GM23248 (cell line): ENCODE data around the gene PRKCE. TPM values are rescaled to one million over a fixed set of nuclear protein-coding genes. Genes with fewer than 3 reads are reported as not detected.

Experiments used
- DNase-seq: peaks from one replicate; pipeline ENCODE4 v3.0.0-alpha.2; 2015
- H2AFZ ChIP-seq: fragments of 200-600 bp; sonication (generic); 2 replicates; pipeline ENCODE4 v1.6.1; 2016; ENCODE audit warnings: antibody characterized with exemption
- H3F3A ChIP-seq: fragments of 200-600 bp; sonication (generic); 2 replicates; pipeline ENCODE4 v1.6.1; 2016; ENCODE audit warnings: mild to moderate bottlenecking, antibody characterized with exemption, mixed run types; ENCODE audit not compliant: insufficient read depth
- H3K27ac ChIP-seq: fragments of 200-600 bp; sonication (generic); 2 replicates; pipeline ENCODE4 v1.5.1; 2016; ENCODE audit warnings: mild to moderate bottlenecking
- H3K27me3 ChIP-seq: fragments of 200-600 bp; sonication (generic); replicated peaks from 2 replicates; pipeline ENCODE4 v1.6.1; 2016; ENCODE audit warnings: mild to moderate bottlenecking; ENCODE audit not compliant: insufficient read depth
- H3K36me3 ChIP-seq: fragments of 200-600 bp; sonication (generic); 2 replicates; pipeline ENCODE4 v1.6.1; 2016; ENCODE audit warnings: low read depth, mild to moderate bottlenecking
- H3K4me1 ChIP-seq: fragments of 200-600 bp; sonication (generic); 2 replicates; pipeline ENCODE4 v1.6.1; 2016; ENCODE audit warnings: mild to moderate bottlenecking; ENCODE audit not compliant: insufficient read depth
- H3K4me2 ChIP-seq: fragments of 200-600 bp; sonication (generic); one replicate; pipeline ENCODE4 v1.6.1; 2016; ENCODE audit warnings: mild to moderate bottlenecking; ENCODE audit not compliant: unreplicated experiment
- H3K4me3 ChIP-seq: fragments of 200-600 bp; sonication (generic); 2 replicates; pipeline ENCODE4 v1.5.1; 2016; ENCODE audit warnings: mild to moderate bottlenecking
- H3K79me2 ChIP-seq: fragments of 200-600 bp; sonication (generic); 2 replicates; pipeline ENCODE4 v1.6.1; 2016; ENCODE audit warnings: mild to moderate bottlenecking; ENCODE audit not compliant: insufficient read depth
- H3K9ac ChIP-seq: fragments of 200-600 bp; sonication (generic); 2 replicates; pipeline ENCODE4 v1.6.1; 2016; ENCODE audit warnings: mild to moderate bottlenecking
- H3K9me2 ChIP-seq: fragments of 200-600 bp; sonication (generic); 2 replicates; pipeline ENCODE4 v1.6.1; 2016; ENCODE audit warnings: mixed run types, mild to moderate bottlenecking, moderate library complexity; ENCODE audit not compliant: insufficient read depth
- H3K9me3 ChIP-seq: fragments of 200-600 bp; sonication (generic); one replicate; pipeline ENCODE4 v1.6.1; 2017; ENCODE audit warnings: low read depth
- H4K20me1 ChIP-seq: fragments of 200-600 bp; sonication (generic); 2 replicates; pipeline ENCODE4 v1.6.0; 2016; ENCODE audit not compliant: insufficient read depth
- EZH2 ChIP-seq: fragments of 200-600 bp; sonication (generic); IDR thresholded peaks from 2 replicates; pipeline ENCODE4 v1.6.1; 2018; ENCODE audit warnings: antibody characterized with exemption, mild to moderate bottlenecking; ENCODE audit not compliant: insufficient read depth, poor library complexity, severe bottlenecking
- EZH2phosphoT487 ChIP-seq: fragments of 200-600 bp; sonication (generic); IDR thresholded peaks from 2 replicates; pipeline ENCODE4 v1.6.1; 2018; ENCODE audit warnings: antibody characterized with exemption, moderate library complexity, mild to moderate bottlenecking, low read depth; ENCODE audit not compliant: insufficient read depth
- WGBS, 2 experiments: methylation state at CpG; one replicate each; pipeline ENCODE4 v1.1.6; 2015 to 2017; ENCODE audit warnings: low lambda C conversion rate in 2 of 2, low coverage in 1 of 2; ENCODE audit errors: missing lambda C conversion rate in 2 of 2; 5-methylcytosine and 5-hydroxymethylcytosine counted together
- in situ Hi-C: fragments of 300-500 bp; cut with MboI; formaldehyde crosslinking; loops from 2 replicates; pipeline ENCODE4 v1.15.0; 2020
- polyA plus RNA-seq: library from polyadenylated mRNA; unstranded; fragments of >200 nt; fragmentation: Nextera tagmentation; extraction: Ambion mirVana; gene quantifications from 2 replicates; pipeline ENCODE4 v1.2.1, GENCODE V29; 2016
- total RNA-seq: library from RNA; depleted of rRNA; stranded (reverse); fragments of >200 nt; shearing (Covaris generic); gene quantifications from 2 replicates; pipeline ENCODE4 v1.2.3, GENCODE V29; 2014

Gene PRKCE
- total and polyA plus RNA-seq, 2 experiments from 2014 or later: 5.9 to 7.0 TPM

DNA sequence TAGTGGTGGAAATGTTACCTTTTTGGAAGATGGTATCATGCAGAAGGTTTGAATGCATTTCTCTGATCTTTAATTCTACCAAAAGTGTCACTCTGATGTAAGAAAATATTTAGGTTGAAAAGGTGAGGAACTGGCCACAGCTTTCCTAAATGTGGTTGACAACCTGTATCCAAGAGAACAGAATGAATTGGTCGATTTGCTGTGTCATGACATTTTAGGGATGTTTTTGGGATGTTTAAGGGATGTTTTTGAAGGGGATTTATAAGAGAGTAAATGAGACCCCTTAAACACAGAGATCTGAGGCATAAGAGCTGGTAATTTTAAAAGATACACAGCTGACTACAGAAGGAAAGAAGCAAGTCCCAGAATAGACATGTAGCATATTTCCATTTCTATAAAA, 375.0 kb downstream of the PRKCE start:
- H3K4me3 ChIP-seq: no peak overlapping the region
- H3F3A ChIP-seq: no peaks in the 10 kb centered on the region
- H3K27ac ChIP-seq: no peak overlapping the region
- no peaks in the 10 kb centered on the region for H3K4me1 ChIP-seq
- H3K36me3 ChIP-seq: no peaks in the 10 kb centered on the region
- no peaks in the 10 kb centered on the region for H4K20me1 ChIP-seq
- no peak overlapping the region for H3K4me2 ChIP-seq
- no peaks in the 10 kb centered on the region for H3K27me3 ChIP-seq
- in situ Hi-C loops: no loop called here
- H3K9me2 ChIP-seq: no peaks in the 10 kb centered on the region
- TF ChIP-seq EZH2 (no peak), EZH2phosphoT487 (no peak)
- H3K9me3 ChIP-seq: no peaks in the 10 kb centered on the region
- no peaks in the 10 kb centered on the region for H3K79me2 ChIP-seq
- WGBS, 2 experiments: 58 to 67% methylated on average over 1 of the region's 1 CpG
- no peak overlapping the region for H3K9ac ChIP-seq
- H2AFZ ChIP-seq: no peak overlapping the region
- no peak for DNase-seq

DNA sequence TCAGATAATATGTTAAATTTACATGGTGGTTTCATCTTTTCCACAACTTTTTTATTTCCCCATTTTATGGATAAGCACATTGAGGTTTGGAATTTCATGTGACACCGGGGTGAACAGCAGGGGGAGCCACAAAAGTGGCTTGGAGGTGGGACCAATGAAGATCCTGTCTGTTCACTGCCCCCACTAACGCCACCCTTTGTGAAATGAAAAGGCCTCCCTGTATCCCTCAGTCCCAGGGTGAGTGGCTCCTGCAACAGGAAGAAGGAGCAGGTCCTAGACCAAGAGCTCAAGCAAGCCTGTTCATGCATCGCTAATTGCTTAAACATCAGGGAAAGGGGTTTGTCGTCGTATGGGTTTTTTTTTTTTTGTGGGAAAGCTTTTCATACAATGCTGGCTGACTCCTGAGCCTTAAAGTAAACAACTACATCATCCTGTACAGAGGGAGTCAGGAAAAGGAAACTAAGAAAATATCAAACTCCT, 377.9 kb downstream of the PRKCE start:
- Histone ChIP-seq H3K4me2 (no peak overlapping the region), H3K9me2 (no peaks in the 10 kb centered on the region), H3K79me2 (no peaks in the 10 kb centered on the region), H3F3A (no peaks in the 10 kb centered on the region), H3K9ac (no peak overlapping the region), H3K27me3 (no peaks in the 10 kb centered on the region), H3K4me3 (no peak overlapping the region), H3K9me3 (no peaks in the 10 kb centered on the region), H3K4me1 (no peaks in the 10 kb centered on the region), H2AFZ (no peak overlapping the region), H4K20me1 (no peaks in the 10 kb centered on the region), H3K27ac (no peak overlapping the region), H3K36me3 (no peaks in the 10 kb centered on the region)
- 73 to 76% methylated on average over 5 of the region's 5 CpGs for WGBS, 2 experiments
- in situ Hi-C loops: no loop called here
- TF ChIP-seq EZH2 (no peak), EZH2phosphoT487 (no peak)
- peak; percentile 30 for DNase-seq

DNA sequence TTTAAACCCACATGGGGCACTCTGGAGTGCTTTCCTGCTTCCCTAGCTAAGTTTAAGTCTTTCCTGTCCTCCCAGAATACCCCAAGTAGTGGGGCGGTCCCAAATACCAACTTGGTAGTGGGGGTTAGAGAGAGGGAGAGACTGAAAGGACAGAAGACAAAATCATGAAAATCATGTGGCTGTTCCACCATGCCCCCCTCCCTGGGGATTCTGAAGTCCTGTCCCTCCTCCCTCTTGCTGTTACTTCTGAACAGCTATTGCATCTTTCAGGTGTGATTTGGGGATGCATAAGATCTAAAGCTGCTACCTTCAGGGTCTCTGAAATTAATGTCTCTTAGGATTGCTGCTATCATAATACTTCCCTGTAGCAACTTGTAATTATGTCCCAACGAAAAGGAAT, 378.9 kb downstream of the PRKCE start:
- Histone ChIP-seq H3K27me3 (no peaks in the 10 kb centered on the region), H3K27ac (no peak overlapping the region), H3K79me2 (no peaks in the 10 kb centered on the region), H3K36me3 (no peaks in the 10 kb centered on the region), H3K4me2 (no peak overlapping the region), H2AFZ (no peak overlapping the region), H4K20me1 (no peaks in the 10 kb centered on the region), H3K4me3 (no peak overlapping the region), H3K9me2 (no peaks in the 10 kb centered on the region), H3F3A (no peaks in the 10 kb centered on the region), H3K4me1 (no peaks in the 10 kb centered on the region), H3K9me3 (no peaks in the 10 kb centered on the region), H3K9ac (no peak overlapping the region)
- WGBS, 2 experiments: 94 to 95% methylated on average over 2 of the region's 2 CpGs
- in situ Hi-C loops: no loop called here
- no peak for DNase-seq
- TF ChIP-seq EZH2phosphoT487 (no peak), EZH2 (no peak)

DNA sequence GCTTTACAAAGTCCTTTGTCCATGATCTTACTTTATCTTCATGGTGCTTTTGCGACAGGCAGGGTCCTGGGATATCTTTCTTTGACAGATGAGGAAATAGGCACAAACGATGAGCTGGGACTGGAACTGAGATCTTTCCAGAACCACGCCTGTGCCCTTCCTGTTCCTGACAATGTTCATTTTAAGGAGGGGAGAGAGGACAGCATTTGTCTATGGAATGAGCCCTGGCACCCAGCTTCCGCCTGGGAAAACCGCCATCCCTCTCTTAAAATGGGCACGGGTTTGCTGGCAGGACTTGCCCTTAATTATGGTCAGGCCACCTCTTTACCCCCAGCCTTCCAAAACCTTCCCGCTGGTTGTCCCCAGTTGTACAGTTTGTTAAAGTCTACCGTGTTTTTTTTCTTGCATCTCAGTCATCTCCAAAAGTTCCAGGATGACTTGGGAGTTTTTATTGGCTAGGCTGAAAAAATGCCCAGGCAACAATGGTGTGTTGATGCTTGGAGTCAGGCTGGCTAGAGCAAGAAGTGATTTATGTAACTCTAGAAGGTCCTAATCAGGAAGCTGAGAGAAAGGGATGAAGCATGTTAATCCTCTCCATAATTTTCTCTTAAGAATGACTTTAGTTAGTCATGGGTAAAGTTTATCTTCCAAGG, 380.8 kb downstream of the PRKCE start:
- H3K79me2 ChIP-seq: no peaks in the 10 kb centered on the region
- H3K9ac ChIP-seq: no peak overlapping the region
- H3K36me3 ChIP-seq: no peaks in the 10 kb centered on the region
- no peak overlapping the region for H3K4me2 ChIP-seq
- H3K4me3 ChIP-seq: no peak overlapping the region
- H3F3A ChIP-seq: no peaks in the 10 kb centered on the region
- no peaks in the 10 kb centered on the region for H3K9me3 ChIP-seq
- H4K20me1 ChIP-seq: no peaks in the 10 kb centered on the region
- whole genome bisulfite sequencing, 2 experiments: 90 to 91% methylated on average over 8 of the region's 8 CpGs
- no peaks in the 10 kb centered on the region for H3K9me2 ChIP-seq
- H3K27me3 ChIP-seq: no peaks in the 10 kb centered on the region
- H3K4me1 ChIP-seq: peaks cover 8% of the 10 kb centered on the region
- no peak for DNase-seq
- TF ChIP-seq EZH2: no peak
- no peak for TF ChIP-seq EZH2phosphoT487
- no peak overlapping the region for H3K27ac ChIP-seq
- in situ Hi-C loops: no loop called here
- no peak overlapping the region for H2AFZ ChIP-seq
